ENCODE results near the gene FAM229B. TPM values are rescaled to one million over a fixed set of nuclear protein-coding genes. Genes with fewer than 3 reads are reported as not detected.

The FAM229B gene
- total RNA-seq, 1 experiment from 2014 or later: 20.0 TPM

- Mint-ChIP-seq H3K36me3 (no peaks in the 10 kb centered on the region), H3K9me3 (no peaks in the 10 kb centered on the region), H3K4me3 (no peak overlapping the region), H3K27me3 (ENCODE audit: low read depth) (no peaks in the 10 kb centered on the region), H3K4me1 (no peaks in the 10 kb centered on the region), H3K27ac (no peak overlapping the region)
- CTCF ChIA-PET: no interaction called here
- no peak for TF ChIP-seq RELA (CRISPR knock-in tag; IDR thresholded peaks at IDR 0.05; ENCODE audit: borderline replicate concordance)
- no peak for TF ChIP-seq USF1 (CRISPR knock-in tag; IDR thresholded peaks at IDR 0.05)
- no peak for TF ChIP-seq KAT7 (CRISPR knock-in tag; IDR thresholded peaks at IDR 0.05; ENCODE audit: borderline replicate concordance)
- no peak for TF ChIP-seq CREB1 (CRISPR knock-in tag; IDR thresholded peaks at IDR 0.05)
- TF ChIP-seq GABPB1 (CRISPR knock-in tag; IDR thresholded peaks at IDR 0.05): no peak
- TF ChIP-seq ZBTB43 (CRISPR knock-in tag; IDR thresholded peaks at IDR 0.05): no peak
- no peak for TF ChIP-seq RORB (CRISPR knock-in tag; IDR thresholded peaks at IDR 0.05)
- no peak for TF ChIP-seq USF2 (CRISPR knock-in tag; IDR thresholded peaks at IDR 0.05)
- TF ChIP-seq MXD4 (CRISPR knock-in tag; IDR thresholded peaks at IDR 0.05; ENCODE audit: borderline replicate concordance): no peak
- no peak for TF ChIP-seq SOX15 (CRISPR knock-in tag; IDR thresholded peaks at IDR 0.05)
- TF ChIP-seq SP1 (CRISPR knock-in tag; conservative IDR thresholded peaks at IDR 0.05): no peak
- no peak for TF ChIP-seq TP53 (CRISPR knock-in tag; IDR thresholded peaks at IDR 0.05)
- TF ChIP-seq ZNF121 (CRISPR knock-in tag; IDR thresholded peaks at IDR 0.05): no peak
- no peak for TF ChIP-seq ETV6 (CRISPR knock-in tag; IDR thresholded peaks at IDR 0.05)
- TF ChIP-seq NFATC4 (CRISPR knock-in tag; IDR thresholded peaks at IDR 0.05): no peak
- no peak for ATAC-seq
- POLR2A ChIA-PET: no interaction called here
- no peak for DNase-seq (ENCODE audit: low spot score)
Observed at GRCh38 chr6:112058243-112059032, 29.0 kb upstream of the FAM229B start.

- no peaks in the 10 kb centered on the region for H3K9me3 Mint-ChIP-seq
- H3K4me3 Mint-ChIP-seq: no peak overlapping the region
- ATAC-seq (no peak), DNase-seq (ENCODE audit: low spot score) (no peak)
- H3K27me3 Mint-ChIP-seq (ENCODE audit: low read depth): no peaks in the 10 kb centered on the region
- ChIA-PET CTCF (interaction anchor here (1.5 kb wide), 1 partner anchor 54 kb away, joined by 3 read pairs; no protein-coding TSS in a partner anchor), POLR2A (no interaction called here)
- no peaks in the 10 kb centered on the region for H3K4me1 Mint-ChIP-seq
- H3K36me3 Mint-ChIP-seq: no peaks in the 10 kb centered on the region
- no peak overlapping the region for H3K27ac Mint-ChIP-seq
- no peak for TF ChIP-seq PRRX2 (CRISPR knock-in tag; IDR thresholded peaks at IDR 0.05)
- TF ChIP-seq ATF1 (CRISPR knock-in tag; IDR thresholded peaks at IDR 0.05): no peak
- TF ChIP-seq ZNF423 (CRISPR knock-in tag; IDR thresholded peaks at IDR 0.05): no peak
- TF ChIP-seq ATF3 (CRISPR knock-in tag; conservative IDR thresholded peaks at IDR 0.05): no peak
- no peak for TF ChIP-seq NFYB (CRISPR knock-in tag; conservative IDR thresholded peaks at IDR 0.05; ENCODE audit: low read depth)
- no peak for TF ChIP-seq AR (CRISPR knock-in tag; IDR thresholded peaks at IDR 0.05)
Observed at GRCh38 chr6:112061605-112062004, 25.8 kb upstream of the FAM229B start.

Data from WTC11 (cell line).